ENCODE measurements around the gene NUCKS1. TPM values are rescaled to one million over a fixed set of nuclear protein-coding genes. Genes with fewer than 3 reads are reported as not detected.

Gene NUCKS1
- total RNA-seq, 5 donors from 2014 or later (not counting 1 experiment from before 2014, with no cell fraction given) = 84.0 to 101 (median 94.6) TPM

GRCh38 chr1:205663286-205663936 is 86.6 kb downstream of the NUCKS1 start:
- Mint-ChIP-seq H3K4me1 (peaks cover 0 to 12% (median 0%) of the 10 kb centered on the region in 3 donors), H3K27me3 (peaks cover 12 to 13% of the 10 kb centered on the region in 2 donors), H3K36me3 (no peaks in the 10 kb centered on the region), H3K9me3 (no peaks in the 10 kb centered on the region), H3K27ac (no peak overlapping the region), H3K4me3 (no peak overlapping the region)
- WGBS (ENCODE audit: insufficient coverage) = 82% methylated on average over 13 of the region's 18 CpGs
- no peak for DNase-seq
- no peak for ATAC-seq (replicated peaks in 1 of 4)
- Histone ChIP-seq H3K27ac (ENCODE audit: low read length) (no peak overlapping the region), H3K36me3 (ENCODE audit: control insufficient read depth in 2 of 2, extremely low read depth in 1 of 2, insufficient read depth in 1 of 2, low read length in 1 of 2) (no peaks in the 10 kb centered on the region), H3K4me1 (ENCODE audit: control insufficient read depth in 1 of 2, extremely low read depth in 1 of 2, insufficient read depth in 2 of 2, low read length in 2 of 2) (peaks cover 0 to 4% of the 10 kb centered on the region in 2 experiments), H3K27me3 (replicated peaks in 1 of 2; ENCODE audit: control insufficient read depth in 2 of 2, extremely low read depth in 1 of 2, insufficient read depth in 2 of 2, low read length in 1 of 2) (peaks cover 0 to 35% of the 10 kb centered on the region in 2 experiments), H3K9me3 (no peaks in the 10 kb centered on the region), H3K4me3 (ENCODE audit: control insufficient read depth in 1 of 2, extremely low read depth in 1 of 2, low read length in 1 of 2) (no peak overlapping the region)
- CTCF ChIA-PET = interaction anchor here in 1 of 2 donors (0.6 kb wide), 1 partner anchor 127 kb away, joined by 3 read pairs; no protein-coding TSS in a partner anchor
- POLR2A ChIA-PET = no interaction called here

Other genes starting within 250 kb of the NUCKS1 start
- gene CDK18, start 245.5 kb downstream of the NUCKS1 start, total RNA-seq = 1 to 10 TPM; 1.7 to 4.6 (median 2.1) TPM
- 100 to 1,000 TPM; 131 to 185 (median 173) TPM for gene ELK4, start 118.2 kb downstream of the NUCKS1 start, total RNA-seq
- gene SLC45A3, start 69.7 kb downstream of the NUCKS1 start, total RNA-seq = 1 to 10 TPM in 2 of 5 donors, under 1 TPM in 3; 0.35 to 2.1 (median 0.75) TPM
- 10 to 100 TPM; 32.5 to 64.6 (median 46.8) TPM for gene RAB29, start 25.3 kb upstream of the NUCKS1 start, total RNA-seq
- 10 to 100 TPM; 23.5 to 31.3 (median 27.4) TPM for gene SLC41A1, start 63.0 kb upstream of the NUCKS1 start, total RNA-seq
- gene PM20D1, start 100.0 kb upstream of the NUCKS1 start, total RNA-seq = 1 to 10 TPM in 4 of 5 donors, under 1 TPM in 1; 0.93 to 2.3 (median 1.3) TPM
- under 1 TPM in 1 of 5 donors, not detected in 4; 0.06 TPM for gene SLC26A9, start 193.3 kb upstream of the NUCKS1 start, total RNA-seq

All from T-cell (primary cell).